Activated CD4-positive, alpha-beta T cell treated with anti-CD3 and anti-CD28 coated beads, Interleukin-2, amount 10 ng/mL, durations not matched to agents 24 days and 14 days (primary cell): ENCODE data around the gene DUSP10. TPM values are rescaled to one million over a fixed set of nuclear protein-coding genes. Genes with fewer than 3 reads are reported as not detected.

Experiments
- DNase-seq: peaks from one replicate; pipeline ENCODE4 v3.0.0; 2022
- H3K27ac Mint-ChIP-seq: one replicate; pipeline ENCODE4 v1.8.0; 2022; ENCODE audit warnings: mild to moderate bottlenecking, mixed read lengths
- H3K27me3 Mint-ChIP-seq: one replicate; pipeline ENCODE4 v1.8.0; 2022; ENCODE audit warnings: mixed read lengths
- H3K36me3 Mint-ChIP-seq: one replicate; pipeline ENCODE4 v1.8.0; 2022; ENCODE audit warnings: low read depth, mild to moderate bottlenecking, mixed read lengths
- H3K4me1 Mint-ChIP-seq: one replicate; pipeline ENCODE4 v1.8.0; 2021; ENCODE audit warnings: mixed read lengths
- H3K4me3 Mint-ChIP-seq: one replicate; pipeline ENCODE4 v1.8.0; 2022; ENCODE audit warnings: mild to moderate bottlenecking, moderate library complexity, mixed read lengths
- H3K9me3 Mint-ChIP-seq: one replicate; pipeline ENCODE4 v1.8.0; 2021; ENCODE audit warnings: mixed read lengths
- intact Hi-C: fragments of 100-400 bp; cut with micrococcal nuclease; formaldehyde crosslinking; loops from one replicate; pipeline ENCODE4 v1.15.1; 2023
- total RNA-seq: library from RNA; stranded (reverse); gene quantifications from 2 replicates; pipeline ENCODE4 v1.2.3, GENCODE V29; 2022

DUSP10 gene
- 13.5 and 14.6 TPM in 2 replicates for total RNA-seq

DNA sequence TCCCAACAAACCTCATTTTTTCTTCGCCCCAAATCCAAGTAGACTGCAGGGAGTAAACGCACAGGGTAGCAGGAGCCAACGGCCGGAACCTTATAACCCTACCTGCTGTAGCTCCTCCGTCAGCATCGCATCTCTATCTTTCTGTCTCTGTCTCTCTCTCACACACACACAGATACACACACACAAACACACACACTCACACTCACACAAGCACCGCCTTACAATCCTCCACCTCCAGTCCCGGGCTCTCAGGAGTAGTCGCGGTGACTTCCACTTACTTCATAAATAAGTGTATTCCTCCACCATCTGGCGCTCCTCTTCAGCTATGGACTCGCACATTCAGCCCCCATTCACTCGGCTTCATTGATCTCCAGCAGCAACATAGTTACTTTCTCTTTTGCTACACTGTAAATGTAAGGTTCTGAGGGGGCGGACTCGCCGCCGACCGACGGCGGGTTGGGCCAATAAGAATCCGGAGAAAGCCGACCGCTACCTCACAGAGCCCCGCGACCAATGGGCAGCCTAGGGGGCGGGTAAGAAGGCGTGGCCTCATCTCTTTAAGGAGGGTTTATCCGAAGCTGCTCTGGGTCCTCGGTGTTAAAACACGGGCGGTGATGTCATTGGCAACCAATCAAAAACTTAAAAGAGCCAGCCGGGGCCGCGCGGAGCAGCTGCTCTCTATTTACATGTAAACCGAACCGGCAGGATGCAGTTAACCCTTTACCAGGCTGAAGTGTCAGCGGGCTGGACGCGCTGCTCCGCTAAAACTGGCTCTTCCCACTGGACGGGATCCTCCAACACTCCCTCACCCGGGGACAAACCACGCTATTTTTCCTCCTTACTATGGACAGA is at the start of gene DUSP10:
Gene DUSP10, minus strand, starts transcription at position 387 of the 852 bp plus-strand sequence. CDS start 2,345 bp downstream, outside the sequence.
- DNase-seq = peak; percentile 100
- Mint-ChIP-seq H3K27ac (no peak within 1 kb of the TSS), H3K4me1 (peaks cover 34% of the 10 kb centered on the region), H3K4me3 (no peak within 1 kb of the TSS), H3K27me3 (no peaks in the 10 kb centered on the region), H3K9me3 (peaks cover 18% of the 10 kb centered on the region), H3K36me3 (peaks cover 27% of the 10 kb centered on the region)
- intact Hi-C loops = loop anchor here (1.0 to 10.0 kb wide), 15 partner anchors 12 to 713 kb away; no protein-coding TSS in a partner anchor

DNA sequence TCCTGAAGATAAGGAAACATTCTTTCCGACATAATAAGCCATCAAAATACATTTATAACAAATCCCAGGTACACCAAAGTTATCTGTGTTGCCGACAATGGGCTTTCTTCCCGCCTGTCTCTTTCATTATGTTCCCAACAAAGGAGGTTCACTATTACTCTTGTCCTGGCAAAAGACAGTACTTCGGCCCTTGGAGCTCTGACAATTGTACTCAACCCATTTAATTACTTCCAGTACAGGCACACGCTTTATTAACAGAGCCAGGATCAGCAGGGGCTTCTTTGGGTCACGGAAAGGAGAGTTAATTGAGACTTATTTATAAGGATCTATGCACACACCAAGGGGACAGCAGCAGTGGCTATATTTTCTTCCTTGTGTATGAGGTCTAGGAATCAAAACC is 46.6 kb upstream of the DUSP10 start:
- no peak overlapping the region for H3K27ac Mint-ChIP-seq
- H3K4me1 Mint-ChIP-seq = peaks cover 31% of the 10 kb centered on the region
- no peaks in the 10 kb centered on the region for H3K27me3 Mint-ChIP-seq
- H3K9me3 Mint-ChIP-seq = peaks cover 15% of the 10 kb centered on the region
- intact Hi-C loops = no loop called here
- no peak for DNase-seq
- no peak overlapping the region for H3K4me3 Mint-ChIP-seq
- no peaks in the 10 kb centered on the region for H3K36me3 Mint-ChIP-seq

DNA sequence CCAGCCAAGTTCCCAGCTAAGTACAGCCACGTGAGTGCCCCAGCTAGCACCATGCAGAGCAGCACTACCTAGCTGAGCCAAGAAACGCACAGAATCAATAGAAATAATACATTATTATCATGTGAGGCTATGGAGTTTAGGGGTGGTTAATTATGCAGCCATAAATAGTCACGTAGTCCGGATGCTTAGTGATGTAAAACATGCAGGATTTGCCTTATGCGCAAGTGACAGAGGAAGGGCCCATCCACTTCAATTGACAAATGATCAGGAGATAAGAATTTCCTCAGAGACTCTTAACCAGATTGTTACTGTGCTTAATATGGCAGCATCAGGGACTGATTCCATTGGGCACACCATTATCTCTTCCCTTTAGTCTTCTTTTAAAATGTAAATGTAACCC is 44.8 kb upstream of the DUSP10 start:
- peaks cover 36% of the 10 kb centered on the region for H3K4me1 Mint-ChIP-seq
- no peaks in the 10 kb centered on the region for H3K27me3 Mint-ChIP-seq
- no peak overlapping the region for H3K4me3 Mint-ChIP-seq
- intact Hi-C loops = no loop called here
- peaks cover 8% of the 10 kb centered on the region for H3K9me3 Mint-ChIP-seq
- no peaks in the 10 kb centered on the region for H3K36me3 Mint-ChIP-seq
- DNase-seq = no peak
- no peak overlapping the region for H3K27ac Mint-ChIP-seq

DNA sequence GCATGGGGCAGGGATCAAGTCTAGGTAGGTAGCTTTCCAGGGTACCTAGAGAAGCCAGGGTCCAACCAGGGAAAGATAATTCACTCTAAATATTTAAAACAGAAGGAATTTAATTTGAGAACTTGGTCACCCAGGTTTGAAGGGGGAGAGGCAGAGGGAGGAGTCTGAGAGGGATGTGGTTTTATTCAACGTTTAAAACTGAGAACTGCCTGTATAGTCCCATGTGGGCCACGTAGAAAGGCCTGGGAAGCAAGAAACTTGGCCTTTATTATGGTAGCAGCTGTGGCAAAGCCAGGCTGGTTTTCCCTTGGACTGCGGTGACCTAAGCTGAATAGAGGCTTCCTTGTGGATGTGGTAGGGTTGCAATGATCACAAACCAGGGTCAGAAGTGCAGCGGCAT is 42.0 kb upstream of the DUSP10 start:
- peak overlapping the region; percentile 52 for H3K27ac Mint-ChIP-seq
- H3K36me3 Mint-ChIP-seq = no peaks in the 10 kb centered on the region
- no peaks in the 10 kb centered on the region for H3K27me3 Mint-ChIP-seq
- H3K4me3 Mint-ChIP-seq = peak overlapping the region; percentile 54
- peaks cover 61% of the 10 kb centered on the region for H3K4me1 Mint-ChIP-seq
- H3K9me3 Mint-ChIP-seq = peaks cover 8% of the 10 kb centered on the region
- peak; percentile 74 for DNase-seq
- intact Hi-C loops = no loop called here

DNA sequence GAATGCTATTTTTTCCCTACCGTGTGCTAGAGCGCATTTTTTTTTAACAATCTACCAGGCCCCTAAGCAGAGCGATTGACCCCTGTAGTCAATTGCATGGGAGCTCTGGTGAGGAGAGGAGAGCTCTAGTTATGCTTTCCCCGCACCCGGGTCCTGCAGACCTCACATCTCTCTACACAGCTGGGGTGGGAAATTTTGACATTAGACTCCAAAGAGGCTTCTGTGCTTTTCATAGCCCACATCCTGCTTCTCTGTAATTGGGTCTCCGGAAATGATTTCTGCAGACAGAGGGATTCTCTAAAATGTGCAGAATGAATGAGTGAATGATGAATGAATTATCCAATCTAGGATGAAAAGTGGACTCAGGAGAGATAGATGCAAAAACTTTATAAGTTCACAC is 41.5 kb upstream of the DUSP10 start:
- peak overlapping the region; percentile 52 for H3K27ac Mint-ChIP-seq
- intact Hi-C loops = no loop called here

DNA sequence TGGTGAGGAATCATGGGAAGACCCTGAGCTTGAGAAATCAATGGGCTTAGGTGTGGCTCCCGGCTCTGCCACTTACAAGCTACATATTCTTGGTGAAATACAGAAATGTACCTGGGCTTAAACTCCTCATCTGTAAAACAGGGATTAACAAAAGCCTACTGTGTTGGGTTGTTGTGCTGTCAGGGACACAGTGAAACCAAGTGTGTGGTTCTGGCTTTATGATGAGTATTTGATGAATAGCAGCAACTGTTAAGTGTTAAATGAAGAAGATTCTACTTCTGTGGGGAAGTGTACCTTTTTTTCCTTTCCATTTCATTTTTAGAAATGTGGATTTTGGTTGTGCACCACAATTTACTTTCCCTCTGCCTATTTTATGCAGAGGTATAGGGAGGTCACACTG is 41.1 kb upstream of the DUSP10 start:
- Mint-ChIP-seq H3K4me1 (peaks cover 69% of the 10 kb centered on the region), H3K27me3 (no peaks in the 10 kb centered on the region), H3K36me3 (no peaks in the 10 kb centered on the region), H3K27ac (peak overlapping the region; percentile 52), H3K4me3 (peak overlapping the region; percentile 54), H3K9me3 (peaks cover 5% of the 10 kb centered on the region)
- no peak for DNase-seq
- intact Hi-C loops = no loop called here

More for the DNA sequence above, 41.5 kb upstream of the DUSP10 start:
- Mint-ChIP-seq H3K4me3 (peak overlapping the region; percentile 54), H3K36me3 (no peaks in the 10 kb centered on the region), H3K9me3 (peaks cover 8% of the 10 kb centered on the region), H3K4me1 (peaks cover 64% of the 10 kb centered on the region), H3K27me3 (no peaks in the 10 kb centered on the region)
- peak; percentile 80 for DNase-seq

DNA sequence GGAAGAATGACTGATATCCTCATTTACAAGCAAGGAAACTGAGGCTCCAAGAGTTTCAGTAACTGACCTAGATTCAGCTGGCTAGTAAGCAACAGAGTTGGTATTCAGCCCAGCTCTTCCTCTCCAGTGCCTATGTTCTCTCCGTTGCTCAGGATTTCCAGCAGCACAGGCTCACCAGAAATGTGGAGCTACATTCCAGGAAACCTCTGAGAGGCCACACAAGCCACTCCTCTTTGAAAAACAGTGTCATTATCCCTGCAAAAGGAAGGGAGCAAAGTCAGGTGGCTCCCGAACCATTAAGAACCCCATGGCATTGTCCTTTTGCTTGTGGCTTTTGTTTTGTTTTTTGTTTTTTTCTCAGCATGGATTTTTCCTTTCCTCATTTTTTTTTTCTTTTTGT is 40.6 kb upstream of the DUSP10 start:
- Mint-ChIP-seq H3K27ac (peak overlapping the region; percentile 52), H3K36me3 (no peaks in the 10 kb centered on the region), H3K9me3 (peaks cover 5% of the 10 kb centered on the region), H3K4me3 (peak overlapping the region; percentile 54), H3K27me3 (no peaks in the 10 kb centered on the region), H3K4me1 (peaks cover 73% of the 10 kb centered on the region)
- DNase-seq = no peak
- intact Hi-C loops = no loop called here

DNA sequence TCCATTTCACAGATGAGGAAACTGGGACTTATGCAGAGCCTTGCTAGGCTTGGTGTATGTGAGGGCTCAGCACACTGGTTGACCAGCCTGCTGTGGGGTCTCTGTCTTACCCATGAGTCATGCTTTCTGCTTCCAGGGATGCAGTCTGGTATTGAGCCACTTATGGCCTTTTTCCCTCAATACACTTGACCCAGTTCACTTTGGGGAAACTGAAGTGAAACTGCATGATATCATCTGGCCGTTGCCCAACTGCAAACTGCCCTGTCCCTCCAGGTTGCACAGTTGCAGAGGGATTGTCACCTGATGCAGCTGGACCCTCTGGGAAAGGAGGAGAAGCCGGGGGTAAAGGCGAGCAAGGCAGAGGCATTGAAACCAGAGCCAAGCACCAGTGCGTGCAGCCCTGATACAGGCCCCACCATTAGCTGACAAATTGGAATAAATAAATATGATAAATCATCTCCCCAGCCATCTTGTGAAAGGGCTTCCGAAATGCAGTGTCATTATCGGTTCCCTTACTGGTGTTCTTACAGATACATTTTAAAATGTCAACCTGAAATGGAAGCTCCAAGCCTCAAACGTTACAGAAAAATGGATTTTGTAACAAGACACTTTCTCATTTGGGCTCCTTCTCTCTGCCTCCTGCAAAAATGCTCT is 39.3 kb upstream of the DUSP10 start:
- intact Hi-C loops = no loop called here
- no peaks in the 10 kb centered on the region for H3K36me3 Mint-ChIP-seq
- DNase-seq = no peak
- H3K9me3 Mint-ChIP-seq = no peaks in the 10 kb centered on the region
- no peak overlapping the region for H3K27ac Mint-ChIP-seq
- H3K4me3 Mint-ChIP-seq = no peak overlapping the region
- peaks cover 86% of the 10 kb centered on the region for H3K4me1 Mint-ChIP-seq
- no peaks in the 10 kb centered on the region for H3K27me3 Mint-ChIP-seq

DNA sequence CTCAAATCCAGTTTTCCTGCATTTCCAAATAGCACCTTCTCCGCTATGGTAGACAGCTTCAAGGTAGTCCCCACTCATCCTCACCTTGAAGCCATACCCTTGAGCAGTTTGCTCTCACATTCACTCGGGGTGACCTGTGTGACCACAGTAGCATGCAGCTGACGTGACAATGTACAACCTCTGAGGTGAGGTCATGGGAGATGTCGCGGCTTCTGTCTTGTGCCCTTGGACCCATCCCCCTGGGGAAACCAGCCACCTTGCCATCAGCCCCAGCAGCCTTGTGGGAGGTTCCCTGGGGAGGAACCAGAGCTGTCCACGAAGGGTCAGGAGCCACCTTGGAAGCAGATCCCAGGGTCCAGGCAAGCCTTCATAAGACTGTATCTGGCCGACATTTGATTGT is 38.3 kb upstream of the DUSP10 start:
- peak overlapping the region; percentile 46 for H3K27ac Mint-ChIP-seq
- intact Hi-C loops = no loop called here
- no peaks in the 10 kb centered on the region for H3K27me3 Mint-ChIP-seq
- peaks cover 96% of the 10 kb centered on the region for H3K4me1 Mint-ChIP-seq
- no peak for DNase-seq
- H3K4me3 Mint-ChIP-seq = no peak overlapping the region
- no peaks in the 10 kb centered on the region for H3K36me3 Mint-ChIP-seq
- peaks cover under 1% of the 10 kb centered on the region for H3K9me3 Mint-ChIP-seq

DNA sequence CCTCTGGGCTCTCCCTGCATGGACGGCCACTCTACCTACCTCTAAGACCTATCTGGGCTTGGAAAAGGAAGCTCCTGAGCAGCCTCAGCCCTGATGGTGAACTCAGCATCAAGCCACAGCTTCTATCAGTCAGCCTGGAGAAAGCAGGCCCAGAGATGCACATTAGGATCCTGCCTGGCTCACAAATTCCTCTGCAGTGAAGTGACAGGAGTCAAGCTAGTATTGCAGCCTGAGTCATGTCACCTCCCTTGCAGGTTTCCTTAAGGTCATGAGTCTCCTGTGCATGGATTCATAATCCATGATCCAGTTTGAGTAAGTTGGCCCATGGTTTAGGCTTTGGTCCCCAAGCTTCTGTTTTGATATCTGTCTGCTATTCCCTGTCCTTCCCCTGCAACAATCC is 37.9 kb upstream of the DUSP10 start:
- H3K4me3 Mint-ChIP-seq = peak overlapping the region; percentile 8
- H3K4me1 Mint-ChIP-seq = peaks cover 94% of the 10 kb centered on the region
- no peaks in the 10 kb centered on the region for H3K36me3 Mint-ChIP-seq
- intact Hi-C loops = loop anchor here (5.0 kb wide), 1 partner anchor 873 kb away; no protein-coding TSS in a partner anchor
- peaks cover 3% of the 10 kb centered on the region for H3K9me3 Mint-ChIP-seq
- no peaks in the 10 kb centered on the region for H3K27me3 Mint-ChIP-seq
- peak overlapping the region; percentile 90 for H3K27ac Mint-ChIP-seq
- DNase-seq = no peak

DNA sequence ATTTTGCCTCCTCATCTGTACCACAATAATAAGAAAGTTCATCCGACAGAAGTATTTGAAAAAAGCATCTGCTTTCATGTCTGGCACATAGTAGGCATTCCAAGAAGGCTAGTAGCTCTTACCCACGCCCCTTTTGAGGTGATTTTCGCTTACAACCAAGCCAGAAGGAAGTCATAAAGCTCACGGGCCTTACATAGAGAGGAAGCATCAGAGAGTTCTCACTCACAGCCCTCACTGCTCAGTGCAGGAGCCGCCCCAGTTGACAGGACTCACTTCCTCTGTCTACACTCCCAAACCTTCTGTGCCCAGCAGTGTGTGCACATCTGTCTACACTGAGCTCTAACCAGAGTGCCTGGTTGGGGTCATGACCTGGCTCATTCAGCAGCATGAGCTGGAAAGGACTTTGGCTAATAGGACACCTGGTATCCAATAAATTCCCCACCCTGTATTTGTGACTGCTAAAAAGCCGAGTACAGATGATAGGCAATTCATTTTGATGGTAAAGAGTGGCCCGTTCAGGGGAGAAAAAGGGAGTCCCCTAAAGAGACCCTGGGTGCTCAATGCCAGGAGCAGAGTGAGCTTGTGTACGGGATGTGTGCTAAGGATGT is 36.8 kb upstream of the DUSP10 start:
- peak; percentile 85 for DNase-seq
- peak overlapping the region; percentile 68 for H3K4me3 Mint-ChIP-seq
- peak overlapping the region; percentile 90 for H3K27ac Mint-ChIP-seq
- no peaks in the 10 kb centered on the region for H3K27me3 Mint-ChIP-seq
- peaks cover 3% of the 10 kb centered on the region for H3K9me3 Mint-ChIP-seq
- intact Hi-C loops = loop anchor here (1.0 to 5.0 kb wide), 2 partner anchors 216 to 874 kb away; no protein-coding TSS in a partner anchor
- no peaks in the 10 kb centered on the region for H3K36me3 Mint-ChIP-seq
- H3K4me1 Mint-ChIP-seq = peaks cover 90% of the 10 kb centered on the region

DNA sequence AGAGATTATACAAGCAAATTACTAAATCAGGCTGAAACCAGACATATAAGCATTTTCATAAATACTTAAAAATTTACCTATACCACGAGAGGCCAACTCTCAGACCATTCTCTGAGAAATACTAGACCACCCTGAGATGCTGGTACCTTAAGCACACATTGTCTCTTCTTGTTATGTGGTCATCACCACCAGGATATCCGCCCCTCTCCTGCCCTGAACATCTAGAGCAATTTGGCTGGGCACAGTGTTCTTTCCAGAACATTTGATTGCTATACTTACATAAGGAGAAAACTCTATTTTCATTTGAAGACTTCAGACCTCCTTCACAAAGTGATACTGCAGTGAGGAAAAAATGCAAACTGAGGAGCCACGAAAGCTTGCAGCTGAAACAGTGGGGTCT is 36.2 kb upstream of the DUSP10 start:
- H3K27me3 Mint-ChIP-seq = no peaks in the 10 kb centered on the region
- no peaks in the 10 kb centered on the region for H3K36me3 Mint-ChIP-seq
- peak overlapping the region; percentile 90 for H3K27ac Mint-ChIP-seq
- intact Hi-C loops = loop anchor here (1.0 to 5.0 kb wide), 2 partner anchors 216 to 874 kb away; no protein-coding TSS in a partner anchor
- DNase-seq = peak; percentile 72
- peaks cover 85% of the 10 kb centered on the region for H3K4me1 Mint-ChIP-seq
- peaks cover 3% of the 10 kb centered on the region for H3K9me3 Mint-ChIP-seq
- peak overlapping the region; percentile 68 for H3K4me3 Mint-ChIP-seq

DNA sequence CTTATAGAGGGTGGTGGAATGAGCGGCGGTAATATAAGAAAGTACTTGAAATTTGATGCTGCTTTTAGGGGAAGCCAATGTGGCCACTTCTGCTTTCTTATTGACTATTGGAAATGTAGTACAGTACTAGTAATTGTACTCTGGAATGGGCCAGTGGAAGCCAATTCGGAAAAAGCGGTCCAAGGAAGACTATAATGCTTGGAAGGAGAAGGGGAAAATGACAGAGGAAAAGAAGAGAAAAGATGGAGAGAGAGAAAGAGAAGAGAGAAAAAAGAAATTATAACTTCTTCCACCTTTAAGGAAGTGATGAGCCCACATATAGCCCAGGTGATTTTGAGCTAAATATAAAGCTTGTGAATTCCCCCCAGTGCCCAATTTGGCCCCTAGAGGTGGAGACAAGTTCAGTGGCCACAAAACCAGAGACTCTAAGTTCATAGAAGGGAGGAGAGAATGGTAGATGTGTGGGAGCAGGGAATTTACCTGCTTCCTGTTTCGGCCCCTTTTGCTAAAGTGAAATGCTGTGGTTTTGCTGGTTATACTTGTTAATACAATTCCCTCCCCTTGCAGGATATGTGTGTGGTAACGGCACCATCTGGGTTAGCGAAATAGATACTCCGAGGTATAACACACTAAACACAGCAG is 35.7 kb upstream of the DUSP10 start:
- peaks cover 3% of the 10 kb centered on the region for H3K9me3 Mint-ChIP-seq
- no peaks in the 10 kb centered on the region for H3K36me3 Mint-ChIP-seq
- H3K27ac Mint-ChIP-seq = peak overlapping the region; percentile 90
- peaks cover 79% of the 10 kb centered on the region for H3K4me1 Mint-ChIP-seq
- intact Hi-C loops = loop anchor here (1.0 to 5.0 kb wide), 13 partner anchors 17 to 875 kb away; partner anchors contain the start of gene DUSP10
- H3K27me3 Mint-ChIP-seq = no peaks in the 10 kb centered on the region
- peak; percentile 87 for DNase-seq
- peak overlapping the region; percentile 68 for H3K4me3 Mint-ChIP-seq
